Measurements from ENCODE around the gene UGDH. TPM values are rescaled to one million over a fixed set of nuclear protein-coding genes. Genes with fewer than 3 reads are reported as not detected.

Gene UGDH
- total and polyA plus RNA-seq, 2 donors (not counting 3 experiments of a cell fraction or from before 2014, with no cell fraction given) = 41.3 to 62.1 TPM

- H3K9ac ChIP-seq (replicated peaks; ENCODE audit: extremely low read depth, insufficient read depth, low read length) = no peak overlapping the region
- dilution Hi-C loops (cut with MboI; ENCODE audit: extremely low pct_ligation_motif_present, low sequenced_read_pairs) = no loop called here
- ChIA-PET CTCF (interaction anchor here (1.3 to 2.2 kb wide), 2 partner anchors 9 to 15 kb away, joined by 3 to 6 read pairs; no protein-coding TSS in a partner anchor), POLR2A (no interaction called here)
- H4K20me1 ChIP-seq (replicated peaks; ENCODE audit: control insufficient read depth, extremely low read depth, insufficient read depth, low read length) = no peaks in the 10 kb centered on the region
- H3K4me2 ChIP-seq (ENCODE audit: insufficient read depth, low read length) = no peak overlapping the region
- DNase-seq (ENCODE audit: low read depth, low spot score) = no peak
- H3K9me3 ChIP-seq (replicated peaks; ENCODE audit: control insufficient read depth, insufficient read depth, low read length) = no peaks in the 10 kb centered on the region
- no peak overlapping the region for H2AFZ ChIP-seq (ENCODE audit: low read depth, low read length)
- H3K4me1 ChIP-seq (ENCODE audit: control insufficient read depth, extremely low read depth, insufficient read depth, low read length) = no peaks in the 10 kb centered on the region
- TF ChIP-seq GATA2 (IDR thresholded peaks at IDR 0.05; ENCODE audit: insufficient read depth, insufficient read length, low read depth, low read length) (no peak), POLR2AphosphoS5 (IDR thresholded peaks at IDR 0.05; ENCODE audit: insufficient read depth, low read depth, low read length) (no peak)
- H3K9me1 ChIP-seq (replicated peaks; ENCODE audit: control insufficient read depth, extremely low read depth, insufficient read depth, low read length) = no peaks in the 10 kb centered on the region
- H3K79me2 ChIP-seq (ENCODE audit: control insufficient read depth, insufficient read depth, low read length) = no peaks in the 10 kb centered on the region
- H3K27ac ChIP-seq (ENCODE audit: insufficient read depth, low read depth, low read length) = no peak overlapping the region
- H3K36me3 ChIP-seq (ENCODE audit: control insufficient read depth in 2 of 2, extremely low read depth in 1 of 2, insufficient read depth in 2 of 2, low read length in 2 of 2) = no peaks in the 10 kb centered on the region
- intact Hi-C loops (cut with micrococcal nuclease) = no loop called here
- H3K27me3 ChIP-seq (ENCODE audit: control insufficient read depth in 2 of 2, insufficient read depth in 2 of 2, low read length in 2 of 2) = no peaks in the 10 kb centered on the region
- BruUV-seq (replicated peaks) = no TSS peak
- no peak for FAIRE-seq
- no peak overlapping the region for H3K4me3 ChIP-seq (replicated peaks in 1 of 3; ENCODE audit: insufficient read depth in 1 of 3, low read depth in 1 of 3, low read length in 3 of 3)
Observed at GRCh38 chr4:39559626-39560025, 32.4 kb upstream of the UGDH start.

DNA sequence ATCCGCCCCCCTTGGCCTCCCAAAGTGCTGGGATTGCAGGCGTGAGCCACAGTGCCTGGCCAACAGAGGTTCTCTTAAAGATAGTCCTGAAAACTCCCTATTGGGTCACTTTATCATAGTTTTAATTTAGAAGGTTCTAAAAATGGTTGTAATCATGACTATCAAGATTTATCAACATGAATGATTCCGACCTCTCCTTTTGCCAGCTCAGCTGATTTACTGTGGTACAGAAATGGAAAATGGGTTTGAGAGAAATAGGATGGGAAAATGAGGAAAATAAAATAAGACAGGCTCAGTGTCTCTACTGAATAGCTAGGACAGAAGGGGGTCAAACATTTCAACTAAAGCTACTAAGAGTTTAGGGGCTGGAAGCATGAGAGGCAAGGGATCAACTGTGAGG is 28.2 kb upstream of the UGDH start:
- H3K36me3 ChIP-seq (ENCODE audit: control insufficient read depth in 2 of 2, extremely low read depth in 1 of 2, insufficient read depth in 2 of 2, low read length in 2 of 2) = no peaks in the 10 kb centered on the region
- DNase-seq (ENCODE audit: low read depth, low spot score) = no peak
- H3K27ac ChIP-seq (ENCODE audit: insufficient read depth, low read depth, low read length) = no peak overlapping the region
- no peaks in the 10 kb centered on the region for H3K9me1 ChIP-seq (replicated peaks; ENCODE audit: control insufficient read depth, extremely low read depth, insufficient read depth, low read length)
- FAIRE-seq = no peak
- no peak overlapping the region for H3K4me2 ChIP-seq (ENCODE audit: insufficient read depth, low read length)
- H3K9me3 ChIP-seq (replicated peaks; ENCODE audit: control insufficient read depth, insufficient read depth, low read length) = no peaks in the 10 kb centered on the region
- H2AFZ ChIP-seq (ENCODE audit: low read depth, low read length) = no peak overlapping the region
- H3K4me3 ChIP-seq (replicated peaks in 1 of 3; ENCODE audit: insufficient read depth in 1 of 3, low read depth in 1 of 3, low read length in 3 of 3) = no peak overlapping the region
- TF ChIP-seq POLR2A (IDR thresholded peaks at IDR 0.05; ENCODE audit: low read depth, low read length) (no peak), JUN (IDR thresholded peaks at IDR 0.05; ENCODE audit: borderline replicate concordance, insufficient read depth, insufficient read length, low read depth) (no peak), FOS (IDR thresholded peaks at IDR 0.05; ENCODE audit: borderline replicate concordance, insufficient read depth, low read length) (no peak), GATA2 (IDR thresholded peaks at IDR 0.05; ENCODE audit: insufficient read depth, insufficient read length, low read depth, low read length) (no peak), POLR2AphosphoS5 (IDR thresholded peaks at IDR 0.05; ENCODE audit: insufficient read depth, low read depth, low read length) (no peak), EZH2 (IDR thresholded peaks at IDR 0.05; ENCODE audit: borderline replicate concordance, low read depth, low read length, severe bottlenecking) (no peak), MYC (IDR thresholded peaks at IDR 0.05; ENCODE audit: low read depth, low read length) (no peak)
- TF ChIP-seq, protein P1, sequence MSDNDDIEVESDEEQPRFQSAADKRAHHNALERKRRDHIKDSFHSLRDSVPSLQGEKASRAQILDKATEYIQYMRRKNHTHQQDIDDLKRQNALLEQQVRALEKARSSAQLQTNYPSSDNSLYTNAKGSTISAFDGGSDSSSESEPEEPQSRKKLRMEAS (IDR thresholded peaks at IDR 0.05; ENCODE audit: insufficient read depth, insufficient read length) = no peak
- TF ChIP-seq, protein P2, sequence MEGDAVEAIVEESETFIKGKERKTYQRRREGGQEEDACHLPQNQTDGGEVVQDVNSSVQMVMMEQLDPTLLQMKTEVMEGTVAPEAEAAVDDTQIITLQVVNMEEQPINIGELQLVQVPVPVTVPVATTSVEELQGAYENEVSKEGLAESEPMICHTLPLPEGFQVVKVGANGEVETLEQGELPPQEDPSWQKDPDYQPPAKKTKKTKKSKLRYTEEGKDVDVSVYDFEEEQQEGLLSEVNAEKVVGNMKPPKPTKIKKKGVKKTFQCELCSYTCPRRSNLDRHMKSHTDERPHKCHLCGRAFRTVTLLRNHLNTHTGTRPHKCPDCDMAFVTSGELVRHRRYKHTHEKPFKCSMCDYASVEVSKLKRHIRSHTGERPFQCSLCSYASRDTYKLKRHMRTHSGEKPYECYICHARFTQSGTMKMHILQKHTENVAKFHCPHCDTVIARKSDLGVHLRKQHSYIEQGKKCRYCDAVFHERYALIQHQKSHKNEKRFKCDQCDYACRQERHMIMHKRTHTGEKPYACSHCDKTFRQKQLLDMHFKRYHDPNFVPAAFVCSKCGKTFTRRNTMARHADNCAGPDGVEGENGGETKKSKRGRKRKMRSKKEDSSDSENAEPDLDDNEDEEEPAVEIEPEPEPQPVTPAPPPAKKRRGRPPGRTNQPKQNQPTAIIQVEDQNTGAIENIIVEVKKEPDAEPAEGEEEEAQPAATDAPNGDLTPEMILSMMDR (IDR thresholded peaks at IDR 0.05; ENCODE audit: extremely low read depth in 1 of 2, insufficient read depth in 1 of 2, low read depth in 1 of 2, low read length in 2 of 2) = no peak
- dilution Hi-C loops (cut with MboI; ENCODE audit: extremely low pct_ligation_motif_present, low sequenced_read_pairs) (no loop called here), intact Hi-C loops (cut with micrococcal nuclease) (no loop called here)
- POLR2A ChIA-PET = no interaction called here
- no TSS peak for BruUV-seq (replicated peaks)
- H3K4me1 ChIP-seq (ENCODE audit: control insufficient read depth, extremely low read depth, insufficient read depth, low read length) = no peaks in the 10 kb centered on the region
- H3K27me3 ChIP-seq (ENCODE audit: control insufficient read depth in 2 of 2, insufficient read depth in 2 of 2, low read length in 2 of 2) = no peaks in the 10 kb centered on the region
- H3K9ac ChIP-seq (replicated peaks; ENCODE audit: extremely low read depth, insufficient read depth, low read length) = no peak overlapping the region
- no peaks in the 10 kb centered on the region for H4K20me1 ChIP-seq (replicated peaks; ENCODE audit: control insufficient read depth, extremely low read depth, insufficient read depth, low read length)
- CTCF ChIA-PET = no interaction called here
- no peaks in the 10 kb centered on the region for H3K79me2 ChIP-seq (ENCODE audit: control insufficient read depth, insufficient read depth, low read length)
